OCI-M1 (cell line): ENCODE data around the gene DLX4.

ENCODE experiments used
- DNase-seq: peaks from one replicate; lab custom pipeline; 2025; lab: John Stamatoyannopoulos, UW

Gene DLX4

DNA sequence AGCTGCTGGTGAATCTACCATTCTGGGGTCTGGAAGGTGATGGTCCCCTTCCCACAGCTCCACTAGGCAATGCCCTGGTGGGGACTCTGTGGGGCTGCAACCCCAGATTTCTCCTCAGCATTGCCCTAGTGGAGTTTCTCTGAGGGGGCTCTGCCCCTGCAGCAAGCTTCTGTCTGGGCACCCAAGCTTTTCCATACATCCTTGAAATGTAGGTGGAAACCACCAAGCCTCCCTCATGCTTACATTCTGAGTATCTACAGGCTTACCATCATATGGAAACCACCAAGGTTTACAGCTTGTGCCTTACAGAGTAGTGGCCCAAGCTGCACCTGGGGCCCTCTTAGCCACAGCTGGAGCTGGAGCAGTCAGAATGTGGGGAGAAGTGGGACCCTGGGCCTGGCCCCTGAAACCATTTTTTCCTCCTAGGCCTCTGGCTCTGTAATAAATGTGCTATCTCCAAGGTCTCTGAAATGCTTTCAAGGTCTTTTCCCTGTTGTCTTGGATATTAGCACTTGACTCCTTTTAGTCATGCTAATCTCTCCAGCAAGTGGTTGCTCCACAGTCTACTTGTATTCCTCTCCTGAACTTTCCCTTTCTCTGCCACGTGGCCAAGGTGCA lies 45.6 kb downstream of the DLX4 start:
- DNase-seq = no peak

DNA sequence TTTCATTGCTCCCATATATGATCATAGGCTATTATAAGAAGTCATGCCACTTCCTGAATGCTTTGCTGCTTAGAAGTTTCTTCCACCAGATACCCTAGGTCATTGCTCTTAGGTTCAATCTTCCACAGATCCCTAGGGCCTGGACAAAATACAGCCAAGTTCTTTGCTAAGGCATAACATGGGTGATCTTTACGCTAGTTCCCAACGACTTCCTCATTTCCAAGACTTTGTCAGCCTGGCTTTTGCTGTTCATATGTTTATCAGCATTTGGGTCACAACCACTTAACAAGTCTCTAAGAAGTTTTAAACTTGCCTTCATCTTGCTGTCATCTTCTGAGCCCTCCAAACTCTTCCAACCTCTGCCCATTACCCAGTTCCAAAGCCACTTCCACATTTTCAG lies 46.2 kb downstream of the DLX4 start:
- DNase-seq = peak; percentile 25

DNA sequence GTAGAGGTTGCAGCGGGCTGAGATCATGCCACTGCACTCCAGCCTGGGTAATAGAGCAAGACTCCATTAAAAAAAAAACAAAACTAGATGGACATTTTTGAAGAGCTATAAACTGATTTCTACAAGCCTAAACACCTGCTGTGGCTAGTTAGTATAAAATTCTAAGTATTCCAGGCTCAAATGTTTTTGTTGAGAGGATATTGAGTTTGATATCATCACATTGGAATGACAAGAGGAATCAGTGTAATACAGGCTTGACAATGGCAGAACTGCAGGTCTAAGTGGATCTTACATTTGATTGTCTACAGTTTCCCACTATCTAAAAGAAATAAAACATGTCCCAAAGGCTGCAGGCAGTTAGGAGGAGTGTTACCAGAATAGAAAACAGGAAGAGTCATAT lies 49.9 kb downstream of the DLX4 start:
- DNase-seq = no peak

DNA sequence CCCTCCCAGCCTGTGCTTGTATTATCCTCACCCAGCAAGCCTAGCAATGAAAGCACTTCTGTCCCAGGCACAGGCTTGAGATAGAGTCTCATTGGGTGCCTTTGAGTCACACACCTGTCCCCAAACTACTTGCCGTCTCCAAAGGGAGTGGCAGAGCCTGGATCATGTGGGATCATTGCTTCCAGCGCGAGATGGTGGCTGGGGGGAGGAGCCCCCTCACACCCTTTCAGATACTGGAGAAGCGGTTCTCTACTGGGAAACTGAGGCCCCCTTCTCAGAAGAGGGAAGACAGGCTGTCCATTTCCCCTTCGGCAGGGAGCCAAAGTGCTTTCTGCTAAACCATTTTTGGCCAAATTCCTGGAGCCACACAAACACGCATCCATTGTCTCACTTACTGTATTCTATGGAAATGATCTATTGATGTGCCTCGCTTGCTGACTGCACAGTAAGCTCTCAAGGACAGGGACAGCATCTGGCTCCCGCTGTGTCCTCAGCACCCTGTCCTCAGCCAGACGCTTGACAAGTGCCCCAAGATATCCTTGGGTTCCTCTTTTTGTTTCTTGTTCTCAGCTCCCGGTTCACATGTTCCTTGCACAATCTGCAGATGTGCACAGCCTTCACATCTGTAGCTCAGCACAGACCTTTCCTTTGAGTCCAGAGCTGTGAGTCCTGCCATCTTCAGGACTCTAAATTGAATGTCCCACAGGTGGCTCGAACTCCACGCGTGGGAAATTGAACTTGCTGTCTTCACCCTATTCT lies 52.0 kb downstream of the DLX4 start:
- peak; percentile 37 for DNase-seq

DNA sequence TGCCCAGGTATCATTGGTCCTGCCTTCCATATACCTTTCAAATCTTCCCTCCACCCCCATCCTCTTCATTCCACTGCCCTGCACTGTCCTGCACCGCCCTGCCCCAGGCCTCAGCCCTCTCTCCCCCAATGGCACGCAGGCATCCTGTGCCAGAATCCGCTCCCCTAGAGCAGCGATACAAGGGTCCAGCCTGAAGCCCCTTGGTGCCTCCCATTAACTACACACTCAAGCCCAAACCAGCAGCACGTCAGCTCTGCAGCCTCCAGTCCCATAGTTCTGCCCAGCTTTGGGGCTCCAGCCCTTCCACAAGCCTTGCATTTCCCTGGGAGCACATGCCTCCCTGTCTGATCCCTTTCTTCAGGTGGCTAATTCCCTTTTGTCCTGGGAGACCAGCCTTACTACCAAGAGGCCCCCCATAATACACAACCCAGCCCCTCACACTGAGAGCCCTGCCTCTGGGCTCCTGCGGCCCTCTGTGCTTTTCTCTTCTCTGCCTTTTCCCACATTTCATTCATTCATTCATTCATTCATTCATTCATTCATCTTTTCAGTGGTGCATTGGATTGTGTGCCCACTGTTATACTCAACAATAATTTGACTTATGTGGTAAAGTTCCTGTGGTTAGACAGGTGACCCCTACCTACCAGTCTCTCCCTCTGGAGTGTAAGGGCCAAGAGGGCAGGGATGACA lies 52.8 kb downstream of the DLX4 start:
- DNase-seq = no peak

DNA sequence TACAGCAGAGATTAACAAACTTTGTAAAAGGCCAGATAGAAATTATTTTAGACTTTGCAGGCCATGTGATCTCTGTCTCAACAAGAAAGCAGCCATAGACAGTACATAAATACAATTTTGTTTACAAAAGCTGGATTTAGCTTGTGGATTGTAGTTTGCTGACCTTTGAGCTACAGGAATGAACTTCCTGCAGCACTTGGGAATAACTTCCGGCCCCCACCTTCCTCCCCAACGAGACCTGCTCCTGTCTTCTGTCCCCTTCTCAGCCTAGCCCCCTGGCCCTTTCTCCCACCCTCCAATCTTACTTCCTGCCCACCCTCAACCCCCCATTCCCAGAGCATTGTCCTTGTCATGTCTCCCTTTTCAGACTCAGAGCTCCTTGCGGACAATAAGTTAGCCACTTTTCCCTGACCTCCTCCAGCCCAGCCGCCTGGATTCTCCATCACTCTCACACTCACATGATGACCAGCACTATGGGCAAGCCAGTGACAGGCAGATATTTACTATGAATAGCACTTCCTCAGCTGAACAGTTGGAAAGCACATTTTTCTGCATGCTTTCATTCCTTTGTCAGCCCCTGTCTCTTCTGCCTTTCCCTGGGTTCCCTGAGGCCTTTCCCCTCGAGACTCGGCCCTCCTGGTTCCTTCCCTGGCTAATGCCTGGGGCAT lies 53.6 kb downstream of the DLX4 start:
- no peak for DNase-seq

DNA sequence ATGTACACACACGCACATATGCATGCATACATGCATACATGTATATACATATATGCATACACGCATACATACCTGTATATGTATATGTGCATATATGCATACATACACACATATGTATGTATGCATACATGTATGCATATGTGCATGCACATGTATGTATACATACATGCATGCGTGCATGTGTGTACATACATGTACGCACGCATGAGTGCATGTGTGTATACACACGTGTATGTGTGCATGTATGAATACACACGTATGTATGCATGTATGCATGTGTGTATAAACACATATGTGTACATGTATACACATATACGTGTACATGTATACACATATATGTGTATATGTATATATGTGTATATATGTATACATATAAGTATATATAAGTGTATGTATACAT lies 54.5 kb downstream of the DLX4 start:
- DNase-seq = no peak
